Activated effector memory CD4-positive, alpha-beta T cell treated with Interleukin-2 at 50 U/mL for 16 hours (primary cell): ENCODE data around the gene ZMAT2.
"Not testable (repeated sequence)": the region's sequence is repeated elsewhere in the genome, so short reads cannot be mapped to it uniquely, and the experiment has no call there.

Experiments used
- DNase-seq: peaks from one replicate; pipeline ENCODE4 v3.0.0-alpha.2; 2020

Gene ZMAT2

GRCh38 chr5:140710899-140711552 is 10.8 kb downstream of the ZMAT2 start:
- DNase-seq, result peak; percentile 72

- DNase-seq, result no peak
Measured at GRCh38 chr5:140711794-140712193, 11.5 kb downstream of the ZMAT2 start.

DNA sequence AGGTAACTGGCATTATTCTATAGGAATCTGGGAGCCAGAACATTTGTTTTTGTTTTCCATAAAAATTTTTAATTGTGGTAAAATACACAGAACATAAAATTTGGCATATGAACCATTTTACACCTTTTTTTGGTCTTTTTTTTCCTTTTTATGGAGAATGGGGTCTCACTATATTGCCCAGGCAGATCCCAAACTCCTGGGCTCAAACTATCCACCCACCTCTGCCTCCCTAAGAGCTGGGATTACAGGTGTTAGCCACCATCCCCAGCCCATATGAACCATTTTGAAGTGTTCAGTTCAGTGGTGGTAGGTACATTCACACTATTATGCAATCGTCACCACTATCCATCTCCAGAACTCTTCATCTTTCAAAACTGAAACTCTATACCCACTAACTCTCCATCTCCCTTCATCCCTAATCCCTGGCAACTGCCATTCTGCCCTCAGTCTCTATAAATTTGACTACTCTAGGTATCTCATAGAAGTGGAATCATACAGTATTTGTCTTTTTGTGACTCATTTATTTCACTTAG is 13.4 kb downstream of the ZMAT2 start:
- DNase-seq, result no peak

DNA sequence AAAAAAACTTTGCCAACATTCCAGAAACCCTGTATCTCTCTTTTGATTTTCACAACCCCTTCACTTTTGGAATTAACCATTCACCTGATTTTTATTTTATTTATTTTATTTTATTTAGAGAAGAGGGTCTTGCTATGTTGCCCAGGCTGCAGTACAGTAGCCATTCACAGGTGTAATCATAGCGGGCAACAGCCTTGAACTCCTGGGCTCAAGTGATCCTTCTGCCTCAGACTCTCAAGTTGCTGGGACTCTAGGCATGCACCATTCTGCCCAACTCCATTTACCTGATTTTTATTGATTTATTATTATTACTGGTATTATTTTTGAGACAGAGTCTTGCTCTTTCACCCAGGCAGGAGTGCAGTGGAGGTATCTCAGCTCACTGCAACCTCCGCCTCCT is 16.0 kb downstream of the ZMAT2 start:
- DNase-seq, result not testable (repeated sequence)

DNA sequence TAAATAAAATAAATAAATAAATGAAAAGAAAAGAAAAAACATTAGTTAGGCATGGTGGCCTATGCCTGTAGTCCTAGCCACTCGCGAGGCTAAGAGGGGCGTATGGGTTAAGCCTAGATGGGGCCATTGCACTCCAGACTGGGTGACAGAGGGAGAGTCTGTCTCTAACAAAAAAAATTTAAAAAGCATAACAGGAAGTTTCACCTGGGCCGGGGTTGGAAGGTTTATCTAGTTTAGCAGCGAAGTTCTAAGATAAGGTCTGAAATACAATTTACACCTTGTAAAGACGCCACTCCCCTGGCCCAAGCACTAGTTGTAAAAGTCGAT is 18.0 kb downstream of the ZMAT2 start:
- DNase-seq, result no peak

GRCh38 chr5:140720738-140721137 is 20.5 kb downstream of the ZMAT2 start:
- not testable (repeated sequence) for DNase-seq

DNA sequence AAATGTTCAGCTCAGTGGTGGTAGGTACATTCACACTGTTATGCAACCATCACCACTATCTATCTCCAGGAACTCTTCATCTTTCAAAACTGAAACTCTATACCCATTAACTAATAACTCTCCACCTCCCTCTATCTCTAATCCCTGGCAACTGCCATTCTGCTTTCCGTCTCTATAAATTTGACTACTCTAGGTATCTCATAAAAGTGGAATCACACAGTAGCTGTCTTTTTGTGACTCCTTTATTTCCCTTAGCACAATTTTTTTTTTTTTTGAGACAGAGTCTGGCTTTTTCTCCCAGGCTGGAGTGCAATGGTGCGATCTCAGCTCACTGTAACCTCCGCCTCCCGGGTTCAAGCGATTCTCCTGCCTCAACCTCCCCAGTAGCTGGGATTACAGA is 21.1 kb downstream of the ZMAT2 start:
- not testable (repeated sequence) for DNase-seq

GRCh38 chr5:140725799-140726471 is 25.7 kb downstream of the ZMAT2 start:
- DNase-seq, result peak; percentile 37

- no peak for DNase-seq
Measured at GRCh38 chr5:140733098-140733497, 32.9 kb downstream of the ZMAT2 start.

DNA sequence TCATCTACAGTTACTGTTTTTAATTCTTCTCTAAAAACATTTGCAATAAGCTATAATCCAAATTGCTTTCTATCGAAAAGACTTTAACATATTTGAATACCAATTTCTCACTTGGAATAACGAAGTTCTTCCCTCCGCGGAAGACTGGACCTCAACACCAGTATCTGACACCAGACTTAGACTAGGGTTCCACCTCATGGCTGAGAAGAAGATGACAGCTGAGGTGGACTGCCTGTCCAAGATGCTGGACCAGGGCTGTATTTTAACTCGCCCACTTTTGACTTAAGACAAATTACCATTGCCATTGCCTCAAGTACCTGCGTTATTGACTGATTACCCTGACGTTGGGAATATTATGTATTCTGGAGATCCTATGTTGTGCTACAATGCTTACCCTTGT is 34.1 kb downstream of the ZMAT2 start:
- no peak for DNase-seq

DNA sequence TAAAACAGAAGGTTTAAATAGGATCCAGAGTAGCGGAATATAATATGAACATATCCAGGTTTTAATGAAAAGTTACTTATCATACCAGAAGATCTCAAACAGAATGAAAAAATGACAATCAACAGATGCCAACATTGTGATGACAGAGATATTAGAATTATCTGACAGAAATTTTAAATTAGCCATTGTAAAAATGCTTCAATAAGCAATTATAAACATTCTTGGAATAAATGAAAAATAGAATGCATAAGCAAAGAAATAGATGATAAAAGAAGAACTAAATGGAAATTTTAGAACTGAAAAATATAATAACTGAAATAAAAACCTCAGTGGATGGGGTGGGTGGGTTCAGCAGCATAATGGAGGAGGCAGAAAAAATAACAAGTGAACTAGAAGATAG is 37.2 kb downstream of the ZMAT2 start:
- no peak for DNase-seq

DNA sequence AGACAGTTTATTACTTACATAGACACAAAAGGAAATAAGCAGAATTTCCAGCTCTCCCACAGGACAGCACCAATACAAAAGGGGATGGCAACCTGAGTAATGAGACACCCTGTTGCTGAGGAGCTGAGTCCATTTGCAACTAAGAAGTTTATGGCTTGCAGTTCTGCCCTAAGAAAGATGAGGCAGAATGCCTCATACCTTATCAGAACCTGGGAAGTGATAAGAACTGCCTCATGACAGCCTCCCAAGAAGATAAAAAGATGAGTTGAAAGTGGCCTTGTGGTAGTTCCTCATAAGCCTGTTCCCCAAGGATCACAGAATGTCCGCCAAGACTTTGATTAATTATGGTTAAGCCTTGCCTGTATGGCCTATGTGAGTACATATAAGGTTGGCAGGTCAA is 41.7 kb downstream of the ZMAT2 start:
- no peak for DNase-seq

DNA sequence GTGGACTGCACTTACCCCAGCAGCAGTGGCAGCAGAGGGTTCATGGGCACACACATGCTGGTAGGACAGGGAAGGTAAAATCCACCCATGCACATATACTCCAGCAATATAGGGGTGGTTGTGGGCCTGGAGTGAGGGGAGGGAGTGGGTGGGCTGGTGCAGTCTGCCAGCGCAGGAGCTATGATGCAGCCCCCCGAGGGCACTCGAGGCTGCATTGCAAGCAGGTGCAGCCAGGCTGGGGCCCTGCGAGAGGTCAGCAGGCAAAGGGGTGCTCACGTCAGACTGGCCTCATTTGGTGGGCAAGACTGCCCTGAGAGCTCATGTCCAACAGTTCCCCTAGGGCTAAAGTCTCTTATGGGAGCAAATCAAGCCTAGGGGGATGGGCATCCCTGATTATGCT is 53.3 kb downstream of the ZMAT2 start:
- DNase-seq, result no peak
